HG03025 (cell line): ENCODE data around the gene CHML.
A peak's percentile ranks its signal among the peaks of the same experiment; 100 is the strongest.

Experiments
- ATAC-seq: cut with Tn5 transposase; IDR thresholded peaks from one replicate; pipeline ENCODE4 v1.9.1; 2021; ENCODE audit warnings: mild to moderate bottlenecking, moderate library complexity; ENCODE audit not compliant: unreplicated experiment, low FRiP score

CHML gene

GRCh38 chr1:241648159-241648558 is 8.0 kb upstream of the CHML start:
- no peak for ATAC-seq

- no peak for ATAC-seq
Observed at GRCh38 chr1:241647658-241648057, 7.5 kb upstream of the CHML start.

- no peak for ATAC-seq
Observed at GRCh38 chr1:241646201-241646600, 6.0 kb upstream of the CHML start.

- ATAC-seq, result no peak
Observed at GRCh38 chr1:241645199-241645598, 5.0 kb upstream of the CHML start.

- no peak for ATAC-seq
Observed at GRCh38 chr1:241644259-241644658, 4.1 kb upstream of the CHML start.

- no peak for ATAC-seq
Observed at GRCh38 chr1:241642593-241642944, 2.4 kb upstream of the CHML start.

- no peak for ATAC-seq
Observed at GRCh38 chr1:241641773-241642592, 1.8 kb upstream of the CHML start.

GRCh38 chr1:241640867-241641622 is 876 bp upstream of the CHML start:
- ATAC-seq, result no peak

GRCh38 chr1:241639623-241640148 is 483 bp downstream of the CHML start:
- ATAC-seq, result peak; percentile 43

- ATAC-seq, result no peak
Observed at GRCh38 chr1:241638909-241639622, 1.1 kb downstream of the CHML start.

- no peak for ATAC-seq
Observed at GRCh38 chr1:241638099-241638682, 2.0 kb downstream of the CHML start.

GRCh38 chr1:241637604-241638003 is 2.6 kb downstream of the CHML start:
- ATAC-seq, result no peak

- no peak for ATAC-seq
Observed at GRCh38 chr1:241637046-241637590, 3.1 kb downstream of the CHML start.

- ATAC-seq, result no peak
Observed at GRCh38 chr1:241636291-241636690, 3.9 kb downstream of the CHML start.

GRCh38 chr1:241635556-241636152 is 4.5 kb downstream of the CHML start:
- no peak for ATAC-seq

GRCh38 chr1:241632987-241633386 is 7.2 kb downstream of the CHML start:
- ATAC-seq, result no peak

GRCh38 chr1:241631674-241632073 is 8.5 kb downstream of the CHML start:
- ATAC-seq, result no peak

- ATAC-seq, result no peak
Observed at GRCh38 chr1:241630899-241631298, 9.3 kb downstream of the CHML start.

- ATAC-seq, result no peak
Observed at GRCh38 chr1:241630476-241630875, 9.7 kb downstream of the CHML start.

- ATAC-seq, result no peak
Observed at GRCh38 chr1:241630005-241630404, 10.2 kb downstream of the CHML start.
